GM18526 (cell line): ENCODE data around the gene GNB5.

Experiments used
- POLR2A ChIP-seq: IDR thresholded peaks from 3 replicates; pipeline ENCODE4 v1.6.1; 2011; ENCODE audit not compliant: insufficient read length; ENCODE audit errors: extremely low read depth

The GNB5 gene

DNA sequence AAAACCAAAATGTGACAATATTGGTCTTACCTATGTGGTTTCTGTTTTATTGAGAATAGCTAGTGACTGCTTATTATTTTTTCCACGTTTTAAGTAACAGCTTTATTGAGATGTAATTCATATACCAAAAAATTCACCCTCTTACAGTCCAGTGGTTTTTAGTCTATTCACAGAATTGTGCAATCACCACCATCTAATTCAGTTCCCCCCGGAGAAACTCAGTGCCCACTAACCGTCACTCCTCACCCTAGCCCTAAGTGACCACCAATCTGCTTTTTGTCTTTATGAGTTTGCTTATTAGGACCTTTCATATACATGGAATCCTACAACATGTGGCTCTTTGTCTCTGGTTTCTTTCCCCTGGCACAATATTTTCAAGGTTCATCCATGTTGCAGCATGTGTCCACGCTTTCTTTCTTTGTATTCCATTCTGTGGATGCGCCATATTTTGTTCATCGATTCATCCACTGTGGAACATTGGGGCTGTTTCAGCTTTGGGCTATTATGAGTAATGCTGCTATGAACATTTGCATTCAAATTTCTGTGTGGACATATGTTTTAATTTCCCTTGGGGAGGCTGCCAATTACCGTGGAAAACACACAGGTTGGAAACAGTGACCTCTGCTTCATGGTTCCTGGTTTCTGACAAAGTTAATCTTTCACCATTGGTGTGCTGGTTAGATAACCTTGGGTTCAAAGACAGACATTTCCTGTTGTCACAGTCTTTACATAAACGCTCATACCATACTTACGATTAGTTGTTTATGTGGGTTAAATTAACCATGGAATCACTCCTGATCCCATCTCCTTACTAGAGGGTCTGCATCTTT is 75.4 kb downstream of the GNB5 start:
- no peak for TF ChIP-seq POLR2A

DNA sequence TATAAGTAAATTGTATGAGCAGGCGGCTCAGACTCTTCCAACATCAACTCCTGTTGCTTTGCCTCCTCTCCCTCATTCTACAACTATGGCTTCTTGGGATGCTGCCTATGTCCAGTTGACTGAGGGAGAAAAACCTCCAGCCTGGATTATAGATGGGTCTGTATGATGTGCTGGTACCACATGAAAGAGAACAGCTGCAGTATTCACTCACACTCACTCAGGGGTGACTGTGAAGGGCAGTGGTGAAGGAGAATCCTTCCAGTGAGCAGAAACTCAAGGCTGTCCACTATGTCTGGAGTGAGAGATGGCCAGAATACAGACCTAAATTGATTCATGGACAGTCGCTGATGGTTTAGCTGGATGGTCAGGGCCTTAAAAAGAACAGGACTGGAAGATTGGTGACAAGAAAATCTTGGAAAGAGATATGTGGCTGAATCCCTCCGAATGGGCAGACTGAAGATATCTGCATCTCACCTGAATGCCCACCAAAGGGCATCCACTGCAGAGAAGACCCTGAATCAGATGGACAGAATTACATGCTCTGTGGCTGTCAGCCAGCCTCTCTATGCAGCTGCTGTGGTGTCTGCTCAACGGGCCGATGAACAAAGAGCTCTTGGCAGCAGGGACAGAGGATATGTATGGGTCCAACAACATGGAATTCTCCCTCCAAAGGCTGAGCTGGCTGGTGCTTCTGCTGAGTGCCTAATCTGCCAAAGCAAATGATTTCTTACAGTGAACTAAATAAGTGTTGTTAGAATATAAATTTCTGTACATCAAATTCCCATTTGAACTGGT is 76.7 kb downstream of the GNB5 start:
- no peak for TF ChIP-seq POLR2A

DNA sequence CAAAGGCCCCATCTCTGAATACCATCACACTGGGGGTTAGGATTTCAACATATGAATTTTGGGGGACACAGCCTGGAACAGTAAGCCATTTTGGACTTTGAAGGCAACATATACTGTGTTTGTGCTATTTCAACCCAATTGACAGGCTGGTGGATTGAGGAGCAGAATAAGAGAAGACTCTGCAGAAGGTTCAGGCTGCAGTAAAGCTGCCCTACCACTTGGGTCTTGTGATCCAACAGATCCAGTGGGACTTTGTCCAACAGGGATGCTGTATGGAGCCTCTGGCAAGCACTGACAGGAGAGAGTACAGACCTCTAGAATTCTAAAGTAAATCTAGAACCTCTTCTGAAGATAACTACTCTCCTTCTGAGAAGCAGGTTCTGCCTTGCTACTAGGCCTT is 77.5 kb downstream of the GNB5 start:
- no peak for TF ChIP-seq POLR2A

DNA sequence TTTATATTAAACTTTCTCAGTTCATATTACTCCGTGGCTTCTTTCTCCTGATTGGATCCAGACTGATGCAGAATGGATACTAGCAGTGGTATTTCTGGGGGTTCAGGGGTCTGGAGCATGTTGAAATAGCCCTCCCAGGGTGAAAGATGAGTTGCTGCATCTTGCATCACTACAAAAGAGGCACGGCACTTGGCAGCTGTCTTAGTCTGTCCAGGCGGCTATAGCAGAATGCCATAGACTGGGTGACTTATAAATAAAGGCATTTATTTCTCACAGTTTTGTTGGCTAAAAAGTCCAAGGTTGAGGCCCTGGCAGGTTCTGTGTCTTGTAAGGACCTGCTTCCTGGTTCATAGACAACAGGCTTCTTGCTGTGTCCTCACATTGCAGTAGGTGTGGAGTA is 78.0 kb downstream of the GNB5 start:
- no peak for TF ChIP-seq POLR2A

DNA sequence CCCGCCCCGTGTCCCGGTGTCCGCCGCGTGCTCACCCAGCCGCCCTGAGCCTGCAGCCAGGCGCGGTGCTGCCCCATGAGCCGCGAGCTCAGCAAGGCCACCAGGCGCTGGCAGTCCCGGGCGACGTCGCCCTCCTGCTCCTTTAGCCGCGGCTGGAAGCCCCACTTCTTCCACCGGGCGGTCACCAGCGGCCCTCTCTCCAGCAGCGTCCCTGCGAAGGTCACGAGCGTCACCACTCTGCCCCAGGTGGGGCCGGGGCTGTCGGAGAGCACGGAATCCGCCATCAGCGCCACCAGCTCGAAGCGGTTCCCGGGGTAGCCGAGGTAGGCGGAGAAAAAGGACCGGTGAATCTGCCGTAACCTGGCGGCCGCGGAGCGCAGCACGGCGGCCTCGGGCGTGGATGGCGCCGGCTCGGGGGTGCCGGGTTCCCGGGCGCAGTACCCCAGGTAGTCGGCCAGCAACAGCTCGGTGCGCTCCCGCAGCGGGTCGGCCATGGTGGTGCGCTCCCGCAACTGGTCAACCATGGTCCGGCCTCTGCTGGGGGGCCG is 78.9 kb downstream of the GNB5 start:
- TF ChIP-seq POLR2A = peak; percentile 31

DNA sequence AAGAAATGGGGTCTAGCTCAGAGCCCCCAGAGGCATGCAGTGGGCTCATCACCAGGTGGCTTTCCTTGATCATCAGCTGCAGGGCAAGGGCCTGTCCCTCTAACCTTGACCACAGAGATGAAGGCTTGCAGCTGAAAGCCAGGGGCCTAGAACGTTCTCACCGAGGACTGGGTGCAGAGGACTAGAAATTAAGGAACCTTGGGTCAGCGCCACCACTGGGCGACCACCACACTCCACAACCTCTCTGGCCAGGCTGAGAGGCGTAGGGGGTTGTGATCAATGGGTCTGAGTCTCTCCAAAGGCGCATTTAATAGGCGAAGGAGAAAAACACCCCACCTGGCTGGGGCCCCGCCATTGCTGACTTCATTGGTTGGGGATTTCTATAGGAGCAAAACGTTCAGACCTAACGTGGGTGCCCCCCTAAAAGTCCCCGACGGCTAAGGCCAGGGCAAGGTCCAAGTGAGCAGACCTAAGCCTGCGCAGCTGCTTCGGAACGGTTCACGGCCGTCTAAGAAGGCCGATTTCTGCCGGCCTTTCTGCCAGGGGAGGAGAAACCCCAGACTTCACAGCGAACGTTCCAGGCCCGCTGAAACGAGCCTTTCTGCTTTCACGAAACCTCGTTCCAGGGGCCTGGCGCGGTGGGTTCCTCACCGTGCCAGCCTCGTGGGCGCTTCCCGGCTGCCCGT is 79.5 kb downstream of the GNB5 start:
- no peak for TF ChIP-seq POLR2A

DNA sequence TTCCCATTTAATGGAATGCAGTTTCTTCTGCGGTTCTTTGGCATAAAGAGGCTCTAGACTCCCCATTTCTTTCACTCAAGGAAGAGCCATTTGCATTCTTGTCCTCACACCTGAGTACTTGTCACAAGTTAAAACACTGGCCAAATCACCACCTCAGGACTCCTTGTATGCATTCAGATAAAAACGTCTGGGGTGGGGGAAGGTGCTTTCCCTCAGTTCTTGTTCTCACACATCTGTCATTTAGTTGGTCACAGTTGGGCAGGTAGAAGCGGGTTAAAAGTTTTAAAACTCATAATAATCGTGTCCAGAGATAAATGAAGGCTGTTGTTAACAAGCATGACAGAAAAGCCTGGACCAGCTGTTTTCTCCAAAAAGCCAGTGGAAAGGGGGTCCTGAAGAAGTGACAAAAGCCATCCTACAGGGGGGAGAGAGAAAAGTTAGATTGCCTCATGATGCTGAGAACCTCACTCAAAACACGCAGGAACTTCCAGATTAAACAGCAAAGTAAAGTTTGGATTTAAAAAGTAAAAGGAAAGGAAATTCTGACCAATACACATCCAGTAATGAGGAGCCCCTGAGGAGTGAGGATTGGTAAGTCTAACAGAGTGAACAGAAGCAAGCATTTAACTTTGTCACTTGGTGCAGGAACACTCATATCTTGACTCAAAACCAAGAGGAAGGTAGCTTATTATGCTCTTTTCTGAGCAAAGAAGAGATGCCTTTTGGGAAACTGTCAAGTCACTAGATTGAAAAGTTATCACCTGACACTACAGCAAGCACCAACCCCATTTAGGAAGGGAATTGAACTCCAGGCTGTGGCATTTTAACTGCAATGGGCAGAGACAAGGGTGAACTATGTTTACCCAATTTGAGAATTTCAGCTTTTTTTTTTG is 81.4 kb downstream of the GNB5 start:
- no peak for TF ChIP-seq POLR2A

DNA sequence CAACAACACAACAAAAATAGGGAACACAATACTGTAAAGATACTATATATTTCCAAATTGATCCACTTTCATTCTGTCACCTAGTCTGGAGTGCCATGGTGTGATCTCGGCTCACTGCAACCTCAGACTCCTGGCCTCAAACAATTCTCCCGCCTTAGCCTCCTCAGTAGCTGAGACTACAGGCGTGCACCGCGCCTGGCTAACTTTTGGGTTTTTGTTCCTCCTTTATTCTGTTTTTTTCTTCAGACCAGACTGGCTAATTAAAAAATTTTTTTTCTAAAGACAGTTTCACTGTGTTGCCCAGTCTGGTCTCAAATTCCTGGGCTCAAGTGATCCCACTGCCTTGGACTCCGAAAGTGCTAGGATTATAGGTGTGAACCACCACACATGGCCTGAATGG is 84.0 kb downstream of the GNB5 start:
- no peak for TF ChIP-seq POLR2A

DNA sequence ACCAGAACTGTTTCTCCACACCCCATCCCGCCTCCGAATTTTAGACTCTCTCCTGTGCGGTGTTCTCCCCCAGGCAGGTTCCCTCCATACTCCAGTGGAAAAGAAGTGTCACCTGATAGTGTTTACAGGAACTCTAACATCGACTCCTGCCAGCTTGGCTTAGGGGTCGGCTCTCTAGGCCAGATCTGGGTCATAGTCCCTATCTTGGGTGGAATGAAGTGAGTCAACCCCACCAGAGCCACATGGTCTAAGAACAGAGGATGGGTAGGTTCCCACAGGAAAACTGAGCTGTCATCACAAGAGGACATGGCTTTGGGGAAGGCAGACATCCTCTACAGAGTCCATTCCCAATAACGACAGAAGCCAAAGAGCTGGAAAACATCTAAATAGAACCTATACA is 84.6 kb downstream of the GNB5 start:
- TF ChIP-seq POLR2A = no peak

DNA sequence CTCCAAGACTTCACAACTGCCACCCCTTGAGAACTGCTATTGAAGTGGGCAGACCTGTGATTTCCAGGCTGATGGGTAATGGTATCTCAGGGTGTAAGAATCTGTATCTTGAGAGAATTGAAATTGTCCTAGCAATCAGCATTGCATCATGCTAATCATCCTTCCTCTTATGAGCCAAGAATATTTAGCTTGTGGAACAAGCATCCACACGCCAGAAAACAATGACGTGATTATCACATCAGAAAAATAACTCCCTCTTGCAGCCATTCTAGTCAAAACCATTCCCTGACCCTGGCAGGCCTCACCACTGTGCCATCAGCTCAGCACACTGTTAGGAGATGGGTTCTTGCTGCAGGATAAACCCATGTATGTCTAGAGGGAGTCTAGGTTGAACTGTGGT is 85.3 kb downstream of the GNB5 start:
- TF ChIP-seq POLR2A = no peak

DNA sequence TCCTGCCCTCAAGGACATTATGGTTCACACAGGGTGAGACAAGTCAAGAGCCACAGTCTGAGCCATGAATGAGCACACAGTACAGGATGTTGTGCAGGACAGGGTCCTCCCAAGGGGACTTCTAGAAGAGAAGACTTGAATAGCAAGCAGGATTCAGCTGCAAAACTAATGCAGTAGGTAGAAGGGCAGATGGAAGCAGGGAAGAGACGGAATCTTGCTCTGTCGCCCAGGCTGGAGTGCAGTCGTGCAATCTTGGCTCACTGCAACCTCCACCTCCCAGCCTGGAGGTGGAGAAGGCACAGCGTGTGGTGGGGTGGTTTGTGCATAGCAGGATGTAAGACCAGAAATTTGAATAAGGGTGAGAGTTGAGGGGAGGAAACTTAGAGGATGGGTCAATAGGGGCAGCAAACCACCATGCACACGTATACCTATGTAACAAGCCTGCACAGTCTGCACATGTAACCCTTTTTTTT is 86.6 kb downstream of the GNB5 start:
- no peak for TF ChIP-seq POLR2A

DNA sequence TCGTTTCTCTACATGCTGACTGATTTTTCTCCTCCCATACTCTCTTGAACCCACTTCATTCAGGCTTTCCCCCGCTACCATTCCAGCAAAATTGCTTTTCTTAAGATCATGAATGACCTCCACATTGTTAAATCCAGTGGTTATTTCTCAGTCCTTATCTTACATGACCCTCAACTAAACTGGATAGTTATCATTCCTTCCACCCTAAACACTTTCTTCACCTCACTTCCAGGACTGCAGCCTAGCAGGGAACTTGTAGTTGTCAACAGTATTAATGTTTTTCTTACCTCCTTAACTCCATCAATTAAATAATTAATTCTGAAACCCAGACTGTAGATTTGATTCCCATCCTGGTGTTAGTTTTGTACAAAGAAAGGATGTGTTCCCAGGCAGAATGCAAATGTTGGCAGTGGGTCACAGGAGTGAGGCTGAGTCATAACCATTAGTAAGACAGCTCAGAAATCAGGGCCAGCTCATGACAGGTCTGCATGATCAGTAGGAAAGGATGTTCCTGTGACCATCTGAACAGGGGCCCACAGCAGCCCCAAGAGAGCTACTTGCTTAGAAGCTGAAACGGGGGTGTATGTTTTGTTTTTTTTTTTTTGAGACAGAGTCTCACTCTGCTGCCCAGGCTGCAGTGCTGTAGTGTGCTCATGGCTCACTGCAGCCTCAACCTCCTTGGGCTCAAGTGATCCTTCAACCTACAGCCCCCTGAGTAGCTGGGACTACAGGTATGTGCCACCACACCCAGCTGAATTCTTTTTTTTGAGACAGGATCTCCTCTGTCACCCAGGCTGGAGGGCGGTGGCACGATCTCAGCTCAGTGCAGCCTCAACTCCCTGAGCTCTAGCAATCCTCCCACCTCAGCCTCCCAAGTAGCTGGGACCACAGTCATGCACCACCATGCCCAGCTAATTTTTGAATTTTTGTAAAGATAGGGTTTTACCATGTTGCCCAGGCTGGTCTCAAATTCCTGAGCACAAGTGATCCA is 87.7 kb downstream of the GNB5 start:
- TF ChIP-seq POLR2A = no peak

DNA sequence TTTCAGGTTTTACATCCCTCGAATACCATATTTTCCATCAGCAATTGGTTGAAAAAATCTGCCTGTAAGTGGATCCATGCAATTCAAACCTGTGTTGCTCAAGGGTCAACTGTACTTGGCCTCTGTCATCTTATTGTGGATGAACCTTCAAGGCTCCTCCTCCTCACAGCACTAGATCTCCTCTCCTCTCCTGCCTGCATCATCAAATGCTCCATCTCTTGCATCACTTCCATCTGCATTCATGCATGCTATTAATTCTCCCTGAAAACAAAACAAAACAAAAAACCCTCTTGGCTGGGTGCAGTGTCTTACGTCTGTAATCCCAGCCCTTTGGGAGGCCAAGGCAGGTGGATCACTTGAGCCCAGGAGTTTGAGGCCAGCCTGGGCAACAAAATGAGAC is 88.7 kb downstream of the GNB5 start:
- no peak for TF ChIP-seq POLR2A

DNA sequence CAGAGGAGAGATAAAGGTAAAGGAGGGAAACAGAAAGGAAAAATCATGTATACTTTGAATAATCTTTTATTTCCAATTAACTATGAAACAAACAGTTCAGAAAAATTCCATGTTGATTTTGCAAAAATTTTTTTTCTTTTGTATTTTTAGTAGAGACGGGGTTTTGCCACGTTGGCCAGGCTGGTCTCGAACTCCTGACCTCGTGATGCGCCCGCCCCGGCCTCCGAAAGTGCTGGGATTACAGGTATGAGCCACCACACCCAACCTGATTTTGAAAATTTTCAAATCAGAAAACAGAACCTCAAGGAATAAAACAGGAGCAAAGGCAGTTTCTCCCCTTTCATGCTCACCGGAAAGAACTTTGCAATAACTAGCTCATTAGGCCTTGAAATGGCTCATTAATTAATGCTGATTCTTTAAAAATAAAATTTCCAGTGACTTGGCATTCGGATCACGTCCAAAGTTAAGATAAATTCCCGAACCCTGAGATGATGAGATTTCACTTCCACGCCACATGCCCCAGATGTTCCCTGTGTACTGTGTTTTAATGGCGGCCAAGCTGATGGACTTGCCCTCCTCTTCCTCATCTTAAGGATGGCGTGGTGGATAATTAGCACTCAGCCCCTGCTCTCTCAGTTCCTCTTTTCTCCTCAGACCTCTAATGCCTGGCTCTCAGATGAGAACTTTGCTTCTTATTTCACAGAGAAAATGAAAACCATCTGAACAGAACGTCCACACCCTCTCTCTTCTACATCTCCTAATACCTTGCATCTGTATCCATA is 89.5 kb downstream of the GNB5 start:
- no peak for TF ChIP-seq POLR2A
